Renal cortex interstitium (tissue), 15 donors: Measurements from ENCODE around the gene EGF. TPM values are rescaled to one million over a fixed set of nuclear protein-coding genes. Genes with fewer than 3 reads are reported as not detected.
"Not testable (repeated sequence)": the region's sequence is repeated elsewhere in the genome, so short reads cannot be mapped to it uniquely, and the experiment has no call there.

Experiments
- DNase-seq, 11 donors: peaks; one replicate each; pipeline ENCODE4 v3.0.0-alpha.2; 2013; ENCODE audit warnings: low read depth in 9 of 11, low spot score in 4 of 11; ENCODE audit errors: extremely low read depth in 1 of 11
- long read RNA-seq, 16 experiments: transcript quantifications; one replicate each; lab custom pipeline, GENCODE V29; 2026
- polyA plus RNA-seq, 3 donors: library from polyadenylated mRNA; unstranded; fragments of 120-200 nt; gene quantifications; one replicate each; pipeline ENCODE4 v1.2.1, GENCODE V29; 2013; ENCODE audit not compliant: insufficient read length in 3 of 3

The EGF gene
- polyA plus RNA-seq: 1 to 10 TPM; 2.0 to 8.4 (median 3.1) TPM
- long read RNA-seq, donor 1: 0 reads
- long read RNA-seq, donor 2: 0 reads
- long read RNA-seq, donor 3: 0 reads
- long read RNA-seq, donor 4: 0 reads
- long read RNA-seq, donor 5: 0 reads
- long read RNA-seq, donor 6, full-length matches to known transcripts: 1 of 1 reads
- long read RNA-seq, donor 6, partial matches to known transcripts: 0 of 1 reads
- long read RNA-seq, donor 6, other reads (novel, unspliced or antisense): 0 of 1 reads
- long read RNA-seq, donor 7: 0 reads
- long read RNA-seq, donor 8: 0 reads
- long read RNA-seq, donor 9: 0 reads
- long read RNA-seq, donor 10: 0 reads
- long read RNA-seq, donor 11: 0 reads
- long read RNA-seq, donor 12: 0 reads
- long read RNA-seq, donor 13: 0 reads
- long read RNA-seq, donor 14: 0 reads
- long read RNA-seq, donor 15: 0 reads
- long read RNA-seq, donor 16, full-length matches to known transcripts: 1 of 1 reads
- long read RNA-seq, donor 16, partial matches to known transcripts: 0 of 1 reads
- long read RNA-seq, donor 16, other reads (novel, unspliced or antisense): 0 of 1 reads

DNA sequence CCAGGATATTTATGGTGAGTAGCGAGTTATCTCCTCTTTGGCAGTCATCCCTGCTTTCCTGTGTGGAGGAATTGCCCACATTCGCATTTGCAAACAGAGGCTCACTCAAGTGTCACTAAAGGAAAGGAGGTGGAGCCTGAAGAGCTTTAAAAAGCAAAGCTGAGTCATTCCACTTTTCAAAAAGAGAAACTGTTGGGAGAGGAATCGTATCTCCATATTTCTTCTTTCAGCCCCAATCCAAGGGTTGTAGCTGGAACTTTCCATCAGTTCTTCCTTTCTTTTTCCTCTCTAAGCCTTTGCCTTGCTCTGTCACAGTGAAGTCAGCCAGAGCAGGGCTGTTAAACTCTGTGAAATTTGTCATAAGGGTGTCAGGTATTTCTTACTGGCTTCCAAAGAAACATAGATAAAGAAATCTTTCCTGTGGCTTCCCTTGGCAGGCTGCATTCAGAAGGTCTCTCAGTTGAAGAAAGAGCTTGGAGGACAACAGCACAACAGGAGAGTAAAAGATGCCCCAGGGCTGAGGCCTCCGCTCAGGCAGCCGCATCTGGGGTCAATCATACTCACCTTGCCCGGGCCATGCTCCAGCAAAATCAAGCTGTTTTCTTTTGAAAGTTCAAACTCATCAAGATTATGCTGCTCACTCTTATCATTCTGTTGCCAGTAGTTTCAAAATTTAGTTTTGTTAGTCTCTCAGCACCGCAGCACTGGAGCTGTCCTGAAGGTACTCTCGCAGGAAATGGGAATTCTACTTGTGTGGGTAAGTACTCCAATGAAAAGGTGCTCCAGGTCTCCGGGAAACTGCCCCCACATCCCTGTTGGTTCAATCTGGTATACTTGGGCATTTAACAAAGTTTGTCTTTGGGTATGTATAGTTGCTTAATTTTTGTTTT lies at the start of gene EGF:
Gene EGF, plus strand, starts transcription at position 178 of the 890 bp plus-strand sequence. Its CDS starts 453 bp downstream, at position 631.
- DNase-seq: peak in 1 of 11 donors; percentile 18

DNA sequence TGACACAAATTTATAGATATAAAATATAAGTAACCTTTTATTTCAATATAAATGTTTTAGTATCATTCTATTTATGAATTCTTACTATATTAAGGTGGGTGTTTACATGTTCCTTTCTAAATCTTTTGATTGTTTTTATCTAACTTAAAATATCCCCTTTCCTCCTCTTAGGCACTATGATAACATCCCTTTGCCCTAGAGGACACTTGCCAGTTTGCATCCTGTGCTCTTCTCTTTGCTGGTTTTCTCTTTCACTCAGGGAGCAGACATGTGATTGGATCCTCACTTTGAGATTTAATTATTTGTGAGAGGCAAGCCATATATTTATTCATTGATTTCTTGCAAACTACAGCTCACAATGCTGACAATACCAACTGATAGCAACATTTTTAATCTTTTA lies 48.5 kb upstream of the EGF start:
- DNase-seq: no peak

GRCh38 chr4:109870061-109870460 lies 42.6 kb upstream of the EGF start:
- DNase-seq: no peak

GRCh38 chr4:109872065-109872464 lies 40.6 kb upstream of the EGF start:
- no peak for DNase-seq

DNA sequence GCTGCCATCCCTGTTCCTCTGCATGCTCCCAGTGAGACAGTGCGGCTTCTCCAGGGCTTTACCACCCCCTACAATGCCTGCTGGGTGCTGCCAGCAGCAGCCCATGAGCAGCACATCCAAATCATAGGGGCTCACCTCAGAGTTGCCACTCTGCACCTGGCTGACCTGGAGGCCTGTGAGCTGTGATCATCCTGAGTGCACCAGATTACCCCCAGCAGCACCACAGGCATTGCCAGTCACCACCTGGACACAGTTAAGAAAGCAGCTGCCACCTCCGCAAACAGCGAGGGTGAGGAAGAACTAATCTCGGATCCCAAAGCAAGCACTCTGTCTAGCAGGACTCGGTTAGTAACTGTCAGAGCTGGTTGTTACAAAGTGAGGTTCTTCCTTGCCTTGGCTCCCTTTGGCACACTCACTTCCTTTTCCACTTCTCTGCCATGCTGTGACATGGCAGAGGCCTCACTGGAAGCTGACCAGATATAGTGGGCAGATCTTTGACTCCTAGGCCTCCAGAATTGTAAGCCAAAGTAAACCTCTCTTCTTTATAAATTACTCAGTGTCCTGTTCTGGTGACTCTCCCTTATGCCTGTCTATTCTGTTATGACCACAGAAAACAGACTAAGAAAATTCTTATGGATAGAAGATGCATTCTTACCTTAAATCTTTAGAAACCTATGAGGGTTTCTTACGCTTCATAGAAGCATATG lies 39.6 kb upstream of the EGF start:
- DNase-seq: no peak

DNA sequence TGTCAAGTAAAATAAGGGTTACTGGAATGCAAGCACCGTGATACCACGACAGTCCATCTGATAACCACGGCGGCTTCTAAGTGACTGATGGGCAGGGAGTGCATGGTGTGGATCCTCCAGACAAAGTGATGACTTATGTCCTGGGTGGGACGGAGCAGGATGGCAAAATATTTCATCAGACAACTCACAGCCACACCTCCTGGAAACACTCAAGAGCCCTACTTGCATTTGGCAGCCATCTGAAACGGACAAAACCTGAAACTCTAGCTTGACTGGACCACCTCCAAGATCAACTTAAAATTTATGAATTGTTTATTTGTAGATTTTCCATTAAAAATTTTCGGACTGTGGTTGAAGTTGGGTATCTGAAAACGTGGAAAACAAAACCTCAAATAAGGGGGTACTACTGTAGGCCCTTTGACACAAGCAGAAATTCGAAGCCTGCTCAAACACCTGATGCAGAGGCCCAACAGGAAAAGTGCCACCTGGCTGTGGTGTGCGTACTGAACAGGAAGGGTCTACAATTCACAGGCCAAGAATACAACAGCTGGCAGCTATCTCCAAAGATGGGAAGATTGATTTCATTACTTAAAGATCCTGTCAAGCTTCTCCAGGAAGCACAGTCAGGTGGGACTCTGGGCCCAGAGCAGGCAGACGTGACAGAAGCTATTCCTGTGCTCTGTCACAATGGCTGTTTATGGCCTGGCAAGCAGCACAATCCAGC lies 38.7 kb upstream of the EGF start:
- DNase-seq: no peak

DNA sequence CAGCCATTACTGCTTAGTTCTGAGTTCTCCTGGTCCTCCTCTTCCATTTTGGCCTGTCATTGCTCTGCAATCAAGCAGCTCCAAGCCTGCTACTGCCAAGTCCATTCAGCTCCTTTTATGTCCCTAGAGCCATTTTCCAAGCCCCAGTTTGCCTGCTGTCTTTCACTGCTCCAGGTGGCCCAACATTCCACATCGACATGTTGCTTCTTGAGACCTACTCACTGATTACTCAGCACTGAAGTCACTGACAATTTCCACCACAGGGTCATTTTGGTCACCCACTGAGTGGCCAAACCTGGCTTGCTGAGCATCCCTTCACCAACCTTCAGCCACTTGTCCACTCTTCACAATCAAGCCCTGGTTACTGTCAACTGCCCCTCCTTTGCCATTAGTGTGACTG lies 37.6 kb upstream of the EGF start:
- no peak for DNase-seq

GRCh38 chr4:109875553-109875952 lies 37.1 kb upstream of the EGF start:
- DNase-seq: not testable (repeated sequence)

- no peak for DNase-seq
Observed at GRCh38 chr4:109876634-109877265, 35.9 kb upstream of the EGF start.

DNA sequence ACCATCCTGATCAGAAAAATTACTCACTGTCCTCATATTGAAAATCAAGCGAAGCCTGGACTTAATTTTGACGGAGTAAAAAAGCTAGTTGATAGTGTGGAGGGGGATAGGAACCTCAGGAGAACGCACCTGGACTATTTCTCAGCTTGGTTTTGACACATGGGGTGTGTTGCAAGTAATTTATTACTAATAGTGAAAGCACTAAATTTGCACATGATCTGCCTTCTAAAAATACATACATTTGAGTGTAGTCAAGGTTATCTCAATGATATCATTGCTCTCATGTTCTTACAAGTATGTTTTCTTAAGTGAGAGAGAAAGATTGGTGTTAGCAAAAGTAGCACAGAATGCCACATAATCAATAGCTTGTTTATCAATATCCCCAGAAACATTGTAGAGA lies 35.3 kb upstream of the EGF start:
- no peak for DNase-seq

DNA sequence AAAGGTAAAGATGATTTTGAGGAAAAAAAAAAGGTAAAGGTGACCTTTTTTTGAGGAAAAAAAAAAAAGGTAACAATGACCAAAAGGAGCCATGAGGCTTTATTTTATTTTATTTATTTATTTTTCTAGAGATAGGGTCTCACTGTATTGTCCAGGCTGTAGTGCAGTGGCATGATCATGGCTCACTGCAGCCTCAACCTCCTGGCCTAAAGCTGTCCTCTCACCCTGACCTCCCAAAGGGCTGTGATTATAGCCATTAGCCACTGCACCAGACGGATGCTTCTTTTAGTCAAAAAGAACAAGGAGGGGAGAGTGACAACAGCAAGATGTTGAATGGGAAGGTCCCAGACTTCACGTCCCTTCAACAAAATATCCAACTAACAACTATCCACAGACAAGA lies 34.3 kb upstream of the EGF start:
- DNase-seq: no peak

DNA sequence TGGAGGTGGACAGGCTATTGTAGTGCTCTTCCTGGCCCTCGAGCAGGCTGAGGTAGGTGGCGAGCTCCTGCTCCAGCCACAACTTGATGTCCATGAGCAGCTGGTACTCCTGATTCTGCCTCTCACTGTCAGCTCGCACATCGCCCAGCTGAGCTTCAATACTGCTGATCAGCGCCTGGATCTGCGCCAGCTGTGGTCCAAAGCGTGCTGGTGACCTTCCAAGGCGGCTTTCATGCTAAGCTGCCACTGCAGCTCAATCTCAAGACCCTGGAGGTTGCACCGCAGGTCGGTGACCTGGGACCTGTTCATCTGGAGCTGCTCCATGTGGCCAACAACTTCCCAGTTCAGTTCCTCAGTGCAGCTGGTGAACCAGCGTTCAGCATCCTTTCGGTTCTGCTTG lies 33.6 kb upstream of the EGF start:
- no peak for DNase-seq

GRCh38 chr4:109879636-109880314 lies 32.9 kb upstream of the EGF start:
- DNase-seq: no peak

DNA sequence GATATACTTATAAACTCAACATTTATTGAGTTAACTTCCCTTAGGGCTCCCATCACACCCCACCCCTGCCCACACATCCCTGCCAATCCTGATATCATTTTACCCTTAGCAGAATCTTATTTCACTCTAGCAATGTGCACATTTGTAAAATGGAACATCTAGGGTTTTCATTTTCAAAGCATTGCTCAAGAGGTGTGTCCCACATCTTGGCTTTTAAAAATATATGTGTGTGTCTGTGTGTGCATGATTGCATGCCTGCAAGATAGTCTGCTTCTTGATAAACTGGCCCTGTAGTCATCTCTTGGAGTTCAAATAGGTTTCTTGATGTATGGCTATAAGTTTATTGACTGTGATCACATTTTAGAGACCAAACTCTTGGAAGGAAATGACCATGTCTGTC lies 26.4 kb upstream of the EGF start:
- DNase-seq: no peak

GRCh38 chr4:109887071-109887470 lies 25.6 kb upstream of the EGF start:
- DNase-seq: no peak

DNA sequence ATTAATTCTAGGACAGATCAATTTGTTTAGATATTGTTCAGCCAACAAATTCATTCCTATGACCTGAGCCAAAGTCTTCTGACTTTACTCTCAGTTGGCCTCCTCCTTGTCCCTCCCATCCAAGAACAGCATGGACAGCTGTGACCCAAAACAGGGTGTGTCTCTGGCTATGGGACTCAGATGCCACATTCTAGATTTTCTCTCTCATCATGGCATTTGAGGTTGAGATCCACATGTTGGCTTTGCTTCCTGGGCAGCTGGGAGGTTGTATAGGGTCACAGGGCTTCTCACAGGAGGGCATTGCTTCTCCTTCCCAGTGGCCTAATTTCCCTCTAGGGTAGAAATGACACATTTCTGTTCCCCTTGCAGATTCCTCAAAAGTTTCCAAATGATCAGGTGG lies 22.6 kb upstream of the EGF start:
- DNase-seq: no peak

DNA sequence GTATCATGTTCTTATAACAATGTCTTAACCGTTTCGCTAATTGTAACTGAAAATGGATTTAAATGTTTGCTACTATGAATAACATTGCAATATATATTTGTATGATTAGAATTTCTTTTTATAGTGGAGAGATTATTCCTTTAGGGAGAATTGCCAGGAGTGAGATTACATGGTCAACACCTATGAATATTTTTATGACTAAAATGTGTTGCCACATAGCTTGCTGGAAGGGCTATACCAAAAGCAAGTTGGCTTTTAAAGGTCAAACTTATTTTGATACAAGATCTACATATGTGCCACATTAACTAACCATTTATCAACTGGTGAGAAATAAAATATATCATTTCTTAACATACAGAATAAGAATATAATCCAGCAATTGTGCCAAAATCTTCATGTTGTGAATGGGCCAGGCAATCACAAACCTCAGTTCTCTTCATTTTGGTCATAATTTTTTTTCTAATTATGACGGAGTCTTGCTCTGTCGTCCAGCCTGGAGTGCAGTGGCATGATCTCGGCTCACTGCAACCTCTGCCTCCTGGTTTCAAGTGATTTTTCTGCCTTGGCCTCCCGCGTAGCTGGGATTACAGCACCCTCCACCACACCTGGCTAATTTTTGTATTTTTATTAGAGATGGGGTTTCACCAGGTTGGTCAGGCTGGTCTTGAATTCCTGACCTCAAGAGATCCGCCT lies 10.0 kb upstream of the EGF start:
- DNase-seq: no peak
